ENCODE measurements around the gene ZNF598.
"Not testable (repeated sequence)": the region's sequence is repeated elsewhere in the genome, so short reads cannot be mapped to it uniquely, and the experiment has no call there.

ZNF598 gene

DNA sequence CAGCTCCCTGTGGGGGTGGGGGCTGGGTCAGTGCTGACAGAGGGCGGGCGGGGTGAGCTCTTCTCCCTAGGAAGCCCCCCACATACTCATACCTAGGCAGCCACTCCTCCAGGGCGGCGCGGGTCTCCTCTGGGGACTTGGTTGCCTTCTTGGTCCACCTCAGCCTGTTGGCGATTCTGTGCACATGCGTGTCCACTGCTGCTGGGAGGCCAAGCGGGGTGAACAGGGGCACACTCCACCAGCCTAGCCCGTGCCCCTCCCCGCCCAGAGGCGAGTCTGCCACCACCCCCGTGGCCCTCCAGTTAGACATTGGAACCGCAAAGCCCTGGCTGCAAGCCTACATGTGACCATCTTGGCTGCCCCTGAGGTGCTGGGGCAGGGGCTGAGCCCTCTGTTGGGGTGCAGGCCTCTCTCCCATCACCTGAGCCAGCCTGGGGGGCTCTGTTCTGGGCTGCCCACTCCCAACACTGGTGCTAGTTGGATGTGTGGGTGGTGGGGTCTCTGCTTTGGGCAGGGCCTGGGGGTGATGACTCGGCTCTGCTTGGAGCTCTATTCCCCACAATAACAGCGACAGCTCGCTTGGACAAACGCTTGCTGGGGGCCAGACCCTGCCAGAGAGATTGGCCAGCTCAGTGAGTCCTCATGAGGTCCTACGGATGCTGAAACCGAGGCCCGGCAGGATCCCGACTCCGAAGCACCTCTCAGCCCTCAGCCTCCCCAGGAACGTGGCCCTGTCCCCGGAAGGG lies 30.6 kb upstream of the ZNF598 start:
- DNase-seq (ENCODE audit: low read depth), result no peak

DNA sequence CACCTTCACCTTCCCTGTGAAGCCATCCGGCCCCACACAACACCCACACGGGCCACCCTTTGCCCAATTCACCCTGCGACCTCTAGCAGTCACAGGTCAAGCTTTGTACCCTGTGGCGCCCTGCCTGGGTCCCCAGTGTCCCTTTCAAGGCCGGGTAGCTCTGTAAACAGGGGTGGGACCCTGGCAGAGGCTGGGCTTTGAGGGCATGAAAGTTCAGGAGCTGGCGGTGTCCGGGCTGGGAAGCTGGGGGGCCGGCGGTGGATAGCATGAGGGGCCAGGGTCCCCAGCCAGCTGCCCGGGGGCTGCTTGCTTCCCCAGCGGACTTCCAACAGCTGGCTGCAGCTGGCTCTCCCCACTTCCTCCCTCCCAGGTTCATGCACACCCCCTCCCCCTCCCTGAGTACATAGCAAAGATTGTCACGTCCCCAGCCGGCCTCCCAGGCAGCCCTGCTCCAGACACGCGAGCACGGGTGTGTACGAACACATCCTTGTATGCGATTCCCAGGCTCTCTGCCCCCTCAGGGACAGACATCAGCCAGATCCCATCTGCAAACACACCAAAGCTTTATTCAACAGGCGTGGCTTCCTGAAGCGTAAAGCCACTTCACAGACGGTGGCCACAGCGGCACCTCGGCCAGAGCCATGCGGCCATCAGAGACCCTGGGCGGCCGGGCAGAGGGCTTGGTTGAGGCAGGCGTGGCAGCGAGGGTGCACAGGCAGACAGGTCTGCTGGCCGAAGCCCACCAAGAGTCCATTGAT lies 29.8 kb upstream of the ZNF598 start:
- DNase-seq (ENCODE audit: low read depth), result no peak

DNA sequence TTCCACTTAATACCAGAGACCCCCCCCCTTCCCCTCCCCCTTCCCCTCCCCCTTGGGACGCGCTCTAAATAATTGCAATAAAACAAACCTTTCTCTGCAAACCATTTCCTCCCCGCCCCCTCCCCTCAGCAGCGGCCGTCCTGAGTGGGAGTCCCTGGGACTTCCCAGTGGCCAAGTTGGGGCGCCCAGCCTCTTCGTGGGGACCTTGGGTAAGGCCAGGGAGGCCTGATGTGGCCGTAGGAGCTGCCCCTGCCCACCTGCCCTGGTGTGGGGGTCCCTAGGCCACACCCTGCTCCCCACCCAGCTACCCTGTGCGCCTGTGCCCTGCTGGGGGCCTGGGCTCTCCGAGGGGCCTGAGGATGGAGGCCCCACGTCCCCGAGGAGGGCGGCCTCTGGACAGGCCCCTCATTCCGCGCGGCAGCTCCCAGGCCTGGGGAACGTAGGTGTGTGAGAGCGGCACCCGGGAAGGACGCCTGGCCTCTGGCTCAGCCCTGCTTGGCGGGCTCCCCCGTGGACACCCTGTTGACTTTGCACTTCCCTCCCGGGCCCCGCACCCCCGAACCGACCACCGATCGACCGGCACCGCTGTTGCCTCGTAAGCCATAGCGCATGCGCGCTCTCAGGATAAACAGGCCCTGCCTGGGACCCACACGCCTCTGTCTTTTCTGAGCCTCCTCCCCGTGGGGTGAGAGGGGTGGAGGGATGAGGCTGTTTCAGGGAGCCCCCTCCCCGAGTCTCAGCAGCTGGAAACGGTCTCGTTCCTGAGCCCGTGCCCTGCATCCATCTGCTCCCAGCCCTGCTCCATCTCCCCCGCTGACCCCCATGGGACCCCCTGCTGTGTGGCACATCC lies 29.0 kb upstream of the ZNF598 start:
- no peak for DNase-seq (ENCODE audit: low read depth)

DNA sequence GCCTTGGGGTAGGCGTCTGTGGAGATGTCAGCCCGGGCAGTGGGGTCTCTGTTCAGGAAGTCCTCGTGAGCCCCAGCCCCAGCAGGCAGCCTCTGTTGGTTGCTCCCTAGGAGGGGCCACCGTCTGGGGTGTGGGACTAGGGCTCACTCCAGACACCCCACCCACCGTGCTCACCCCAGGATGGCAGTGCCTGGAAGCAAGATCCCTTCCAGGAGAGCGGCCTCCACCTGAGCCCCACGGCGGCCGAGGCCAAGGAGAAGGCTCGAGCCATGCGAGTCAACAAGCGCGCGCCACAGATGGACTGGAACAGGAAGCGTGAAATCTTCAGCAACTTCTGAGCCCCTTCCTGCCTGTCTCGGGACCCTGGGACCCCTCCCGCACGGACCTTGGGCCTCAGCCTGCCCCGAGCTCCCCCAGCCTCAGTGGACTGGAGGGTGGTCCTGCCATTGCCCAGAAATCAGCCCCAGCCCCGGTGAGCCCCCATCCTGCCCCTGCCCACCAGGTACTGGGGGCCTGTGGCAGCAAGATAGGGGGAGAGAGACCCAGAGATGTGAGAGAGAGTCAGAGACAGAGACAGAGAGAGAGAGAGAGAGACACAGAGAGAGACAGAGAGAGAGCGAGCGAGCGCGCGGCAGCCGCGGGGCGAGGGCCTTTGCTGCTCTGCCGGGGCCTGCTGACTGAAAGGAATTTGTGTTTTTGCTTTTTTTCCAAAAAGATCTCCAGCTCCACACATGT lies 28.2 kb upstream of the ZNF598 start:
- no peak for DNase-seq (ENCODE audit: low read depth)

DNA sequence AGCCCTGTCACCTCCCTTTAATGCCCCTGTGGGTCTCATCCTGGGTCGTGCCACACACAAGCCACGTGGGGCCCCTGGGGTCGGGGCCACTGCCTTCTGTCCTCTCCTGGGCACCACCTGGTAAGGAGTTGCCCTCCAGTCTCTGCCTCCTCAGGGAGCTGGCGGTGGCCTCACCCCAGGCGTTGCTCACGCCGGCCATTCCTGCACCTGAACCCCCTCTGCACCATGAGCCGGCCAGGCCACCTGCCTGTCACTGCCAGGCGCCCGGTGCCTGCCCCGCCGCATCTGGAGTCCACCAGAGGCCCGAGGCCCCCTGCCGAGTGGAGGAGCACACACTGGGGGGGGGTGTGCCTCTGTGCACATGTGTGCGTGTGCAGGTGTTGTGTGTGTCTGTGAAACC lies 27.5 kb upstream of the ZNF598 start:
- DNase-seq (ENCODE audit: low read depth), result no peak

DNA sequence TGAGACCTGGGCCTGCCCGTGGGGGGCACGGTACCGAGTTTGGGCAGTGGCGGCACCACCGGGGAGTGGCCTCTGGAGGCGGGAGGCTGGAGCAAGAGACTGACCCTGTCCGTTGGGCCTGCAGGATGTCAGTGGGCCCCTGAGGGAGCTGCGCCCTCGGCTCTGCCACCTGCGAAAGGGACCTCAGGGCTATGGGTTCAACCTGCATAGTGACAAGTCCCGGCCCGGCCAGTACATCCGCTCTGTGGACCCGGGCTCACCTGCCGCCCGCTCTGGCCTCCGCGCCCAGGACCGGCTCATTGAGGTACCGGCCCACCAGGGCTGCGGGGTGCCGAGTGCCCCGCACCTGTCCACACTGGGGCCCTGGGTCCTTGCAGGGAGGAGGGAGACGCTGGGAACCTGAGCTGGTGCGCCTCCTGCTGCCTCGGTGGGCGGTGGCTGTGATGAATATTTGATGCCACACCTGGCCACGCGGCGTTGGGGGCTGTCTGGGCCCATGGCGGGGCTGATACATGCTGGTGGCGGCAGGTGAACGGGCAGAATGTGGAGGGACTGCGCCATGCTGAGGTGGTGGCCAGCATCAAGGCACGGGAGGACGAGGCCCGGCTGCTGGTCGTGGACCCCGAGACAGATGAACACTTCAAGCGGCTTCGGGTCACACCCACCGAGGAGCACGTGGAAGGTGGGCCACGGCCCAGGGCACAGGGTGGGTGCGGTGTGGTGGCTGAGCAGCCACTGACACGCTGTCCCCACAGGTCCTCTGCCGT lies 26.8 kb upstream of the ZNF598 start:
- no peak for DNase-seq (ENCODE audit: low read depth)

DNA sequence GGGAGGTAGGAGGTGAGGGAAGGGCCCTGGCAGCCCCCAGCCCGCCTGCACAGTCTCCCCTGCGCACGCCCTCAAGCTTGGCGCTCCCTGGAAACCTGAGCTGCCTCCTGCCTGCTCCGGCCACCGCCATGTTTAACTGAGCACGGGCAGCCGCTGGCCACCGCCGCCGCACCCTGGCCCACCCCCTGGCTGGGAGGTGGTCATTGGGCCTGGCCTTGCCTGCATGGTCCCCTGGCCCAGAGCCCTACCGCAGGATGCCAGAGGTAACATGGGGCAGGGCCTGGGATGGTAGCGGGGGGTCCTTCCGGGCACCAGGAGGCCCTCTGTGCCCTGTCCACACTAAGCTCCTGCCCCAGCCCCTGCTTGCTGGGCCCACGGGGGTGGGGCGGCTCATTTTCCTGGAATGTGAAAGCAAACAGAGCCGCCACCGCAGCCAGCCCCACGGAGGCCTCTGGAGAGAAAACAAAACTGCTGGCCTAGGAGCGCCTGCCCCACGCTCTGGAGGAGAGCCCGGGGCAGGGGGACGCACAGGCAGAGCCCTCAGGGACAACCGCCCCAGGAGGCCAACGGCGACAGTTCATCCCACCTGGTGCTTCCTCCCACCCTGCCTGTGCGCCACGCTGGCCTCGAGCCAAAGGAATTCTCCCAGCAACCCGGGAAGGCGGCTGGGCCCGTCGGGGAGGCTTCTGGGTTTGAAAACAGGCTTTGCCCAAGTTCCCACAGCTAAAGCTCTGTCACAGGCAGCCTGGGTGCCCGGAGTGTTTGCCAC lies 26.0 kb upstream of the ZNF598 start:
- DNase-seq (ENCODE audit: low read depth), result no peak

DNA sequence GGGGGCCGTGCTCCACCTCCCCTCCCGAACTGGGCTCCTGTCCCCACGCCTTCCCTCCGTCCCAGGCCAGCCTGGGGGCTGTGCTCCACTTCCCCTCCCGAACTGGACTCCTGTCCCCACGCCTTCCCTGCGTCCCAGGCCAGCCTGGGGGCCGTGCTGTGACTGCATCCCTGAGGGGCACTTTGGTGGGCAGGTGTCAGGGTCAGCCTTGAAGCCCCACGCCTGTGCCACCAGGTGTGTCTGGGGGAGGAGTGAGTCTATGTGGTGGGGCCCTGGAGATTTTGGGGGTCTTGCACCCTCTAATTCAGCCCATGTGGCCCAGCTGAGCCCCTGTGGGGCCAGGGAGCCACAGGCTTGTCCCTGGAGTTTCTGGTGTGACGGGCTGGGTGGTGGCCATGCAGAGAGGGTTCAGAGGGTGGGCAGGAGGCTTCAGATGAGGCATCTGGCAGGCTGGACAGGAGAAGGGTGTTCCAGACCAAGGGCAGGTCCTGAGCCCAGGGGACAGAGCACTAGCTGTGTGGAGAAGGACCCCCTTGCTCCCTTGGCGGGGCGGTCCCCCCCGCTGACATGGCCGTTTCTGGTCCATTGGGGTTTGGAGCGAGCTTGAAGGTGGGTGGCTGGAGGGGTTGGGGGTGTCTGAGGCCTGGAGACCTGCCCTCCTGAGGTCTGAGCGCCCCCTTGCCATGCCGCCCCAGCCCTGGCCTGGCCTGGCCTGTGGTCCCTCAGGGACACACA lies 25.2 kb upstream of the ZNF598 start:
- DNase-seq (ENCODE audit: low read depth), result no peak

DNA sequence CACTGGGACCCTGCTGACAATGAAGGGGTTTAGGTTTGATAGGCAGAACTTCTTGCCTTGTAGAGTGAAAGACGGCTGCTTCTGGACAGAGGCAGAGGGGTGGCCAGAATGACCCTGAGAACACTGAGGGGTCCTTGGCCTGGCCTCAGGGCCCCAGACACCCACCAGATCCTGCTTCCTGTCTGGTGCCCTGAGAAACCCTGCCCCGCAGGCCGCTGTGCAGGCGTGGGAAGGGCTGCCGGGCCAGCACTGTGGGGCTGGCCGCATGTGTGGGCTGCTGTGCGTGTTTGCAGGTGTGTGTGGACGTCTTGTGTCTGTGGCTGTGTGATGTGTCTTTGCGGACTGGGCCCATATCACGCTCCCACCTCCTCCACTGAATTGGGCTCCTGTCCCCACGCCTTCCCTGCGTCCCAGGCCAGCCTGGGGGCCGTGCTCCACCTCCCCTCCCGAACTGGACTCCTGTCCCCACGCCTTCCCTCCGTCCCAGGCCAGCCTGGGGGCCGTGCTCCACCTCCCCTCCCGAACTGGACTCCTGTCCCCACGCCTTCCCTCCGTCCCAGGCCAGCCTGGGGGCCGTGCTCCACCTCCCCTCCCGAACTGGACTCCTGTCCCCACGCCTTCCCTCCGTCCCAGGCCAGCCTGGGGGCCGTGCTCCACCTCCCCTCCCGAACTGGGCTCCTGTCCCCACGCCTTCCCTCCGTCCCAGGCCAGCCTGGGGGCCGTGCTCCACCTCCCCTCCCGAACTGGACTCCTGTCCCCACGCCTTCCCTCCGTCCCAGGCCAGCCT lies 24.5 kb upstream of the ZNF598 start:
- not testable (repeated sequence) for DNase-seq (ENCODE audit: low read depth)

DNA sequence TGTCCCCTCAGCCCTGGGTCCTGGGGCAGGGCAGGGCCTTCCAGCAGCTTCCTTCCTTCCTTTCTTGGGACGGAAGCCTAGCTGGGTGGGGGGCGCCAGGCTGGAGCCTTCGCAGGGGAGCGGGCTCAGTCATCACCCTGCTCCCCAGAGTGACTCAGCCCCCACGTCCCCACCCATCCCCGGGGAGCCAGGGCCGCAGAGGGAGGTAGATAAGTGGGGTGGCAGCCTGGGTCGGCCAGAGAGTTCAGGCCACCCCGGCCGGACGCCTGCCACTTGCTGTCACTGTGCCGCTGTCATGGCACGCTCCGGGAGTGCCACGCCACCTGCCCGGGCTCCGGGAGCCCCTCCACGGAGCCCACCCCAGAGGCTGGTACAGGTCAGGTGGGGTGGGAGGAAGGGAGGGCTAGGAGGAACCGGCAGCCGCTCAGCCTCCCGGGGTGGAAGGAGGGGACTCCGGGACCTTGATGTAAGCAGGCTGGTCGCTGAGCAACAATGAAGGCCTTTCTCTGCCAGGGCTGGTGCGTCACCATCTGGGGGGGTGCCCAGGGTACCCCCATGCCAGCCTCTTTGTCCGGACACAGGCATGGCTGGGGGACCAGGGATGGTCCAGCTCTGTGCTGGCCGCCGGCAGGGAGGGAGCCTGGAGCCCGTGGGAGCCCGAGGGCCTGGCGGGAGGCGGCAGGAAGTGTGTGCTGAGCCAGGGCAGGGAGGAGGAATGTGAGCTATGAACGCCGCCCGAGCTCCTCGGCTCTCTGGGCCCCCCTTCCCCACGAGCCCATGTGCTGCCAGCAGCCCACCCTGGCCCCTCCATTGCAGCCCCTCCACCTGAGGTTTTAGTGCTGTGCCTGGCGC lies 23.7 kb upstream of the ZNF598 start:
- no peak for DNase-seq (ENCODE audit: low read depth)

DNA sequence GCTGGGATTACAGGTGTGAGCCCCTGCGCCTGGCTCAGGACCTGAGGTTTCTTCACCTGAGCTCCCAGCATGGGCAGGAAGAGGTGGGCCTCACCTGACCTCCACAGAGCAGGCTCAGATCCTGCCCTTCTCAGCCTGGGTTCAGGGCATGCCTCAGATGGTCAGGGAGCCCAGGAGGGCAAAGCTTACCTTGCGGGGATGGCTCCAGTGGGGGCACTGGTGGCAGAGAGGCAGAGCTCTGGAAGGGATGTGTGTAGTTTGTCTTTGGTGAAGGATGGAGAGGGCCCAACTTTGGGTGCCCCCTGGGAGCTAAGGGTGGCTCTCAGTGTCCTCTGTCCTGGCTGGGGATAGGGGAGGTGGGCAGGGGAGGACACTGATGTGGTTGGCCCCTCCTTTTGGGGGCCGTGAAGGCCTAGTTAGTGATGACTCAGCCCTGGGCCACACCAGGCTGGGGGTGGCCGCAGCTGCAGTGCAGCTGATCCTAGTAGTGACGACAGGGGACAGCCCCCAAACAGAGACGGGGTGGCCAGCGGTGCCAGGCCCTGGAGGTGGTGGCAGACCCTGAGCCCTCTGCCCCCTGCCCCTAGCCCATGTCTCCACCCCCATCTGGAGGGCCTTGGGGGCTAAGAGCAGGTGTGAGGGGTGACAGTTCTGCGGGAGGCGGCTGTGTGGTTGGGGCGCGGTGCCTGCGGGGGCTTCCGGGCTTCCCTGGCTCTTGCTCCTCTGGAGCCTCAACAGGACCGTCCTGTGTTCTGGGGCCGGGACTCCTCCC lies 22.9 kb upstream of the ZNF598 start:
- no peak for DNase-seq (ENCODE audit: low read depth)

DNA sequence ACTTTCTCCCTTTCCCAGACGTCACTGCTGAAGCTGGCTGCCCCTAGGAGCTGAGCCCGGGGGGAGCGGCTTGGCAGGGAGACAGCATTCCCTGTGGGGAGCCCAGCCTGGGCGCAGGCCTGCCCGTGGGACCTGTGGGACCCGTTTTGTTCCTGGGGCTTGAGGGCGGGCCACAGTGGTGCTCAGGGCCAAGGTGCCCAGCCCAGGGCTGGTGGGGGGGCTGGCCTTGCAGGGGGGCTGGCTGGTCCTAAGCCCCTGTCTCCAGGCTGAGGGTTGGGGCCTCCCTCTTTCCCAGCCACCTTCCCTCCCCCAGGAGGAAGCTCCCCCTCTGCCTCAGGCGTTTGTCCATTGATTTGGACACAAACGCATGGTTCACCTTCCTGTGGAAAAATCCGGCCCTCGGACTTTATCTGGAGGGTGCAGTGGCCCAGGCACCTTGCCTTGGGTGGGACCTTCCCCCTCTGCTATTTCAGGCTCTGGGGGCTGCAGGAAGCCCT lies 21.5 kb upstream of the ZNF598 start:
- DNase-seq (ENCODE audit: low read depth), result no peak

DNA sequence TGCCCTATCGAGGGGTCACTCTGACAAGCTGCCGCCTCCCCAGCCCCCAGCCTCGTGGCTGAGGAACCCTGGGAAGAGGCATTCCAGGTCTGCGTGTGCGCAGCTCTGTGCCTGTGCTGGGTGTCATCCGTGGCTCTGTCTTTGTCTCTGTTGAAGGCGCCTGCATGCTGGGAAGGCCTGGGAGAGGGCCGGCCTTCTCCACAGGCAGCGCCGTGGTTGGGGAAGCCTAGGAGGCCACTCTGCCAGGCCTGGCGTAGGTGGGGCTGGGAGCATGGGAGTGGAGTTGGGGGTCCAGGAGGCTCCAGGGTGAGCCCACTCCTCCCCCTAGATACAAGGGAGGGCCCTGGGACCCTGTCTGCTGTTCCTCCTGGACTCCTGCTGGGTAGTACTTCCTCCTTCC lies 20.4 kb upstream of the ZNF598 start:
- DNase-seq (ENCODE audit: low read depth), result no peak

DNA sequence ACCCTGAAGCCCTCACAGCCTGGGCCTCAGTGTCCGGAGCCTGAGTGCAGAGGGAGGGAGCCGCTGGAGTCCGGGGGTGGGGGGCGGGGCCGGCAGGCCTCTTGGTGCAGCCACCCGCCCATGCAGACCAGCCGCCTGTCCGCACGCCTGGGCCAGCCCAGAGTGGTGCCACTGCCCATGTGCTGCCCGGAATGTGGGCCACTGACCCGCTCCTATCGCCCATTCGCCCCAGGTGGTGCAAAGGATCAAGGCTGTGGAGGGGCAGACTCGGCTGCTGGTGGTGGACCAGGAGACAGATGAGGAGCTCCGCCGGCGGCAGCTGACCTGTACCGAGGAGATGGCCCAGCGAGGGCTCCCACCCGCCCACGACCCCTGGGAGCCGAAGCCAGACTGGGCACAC lies 19.7 kb upstream of the ZNF598 start:
- DNase-seq (ENCODE audit: low read depth), result no peak

DNA sequence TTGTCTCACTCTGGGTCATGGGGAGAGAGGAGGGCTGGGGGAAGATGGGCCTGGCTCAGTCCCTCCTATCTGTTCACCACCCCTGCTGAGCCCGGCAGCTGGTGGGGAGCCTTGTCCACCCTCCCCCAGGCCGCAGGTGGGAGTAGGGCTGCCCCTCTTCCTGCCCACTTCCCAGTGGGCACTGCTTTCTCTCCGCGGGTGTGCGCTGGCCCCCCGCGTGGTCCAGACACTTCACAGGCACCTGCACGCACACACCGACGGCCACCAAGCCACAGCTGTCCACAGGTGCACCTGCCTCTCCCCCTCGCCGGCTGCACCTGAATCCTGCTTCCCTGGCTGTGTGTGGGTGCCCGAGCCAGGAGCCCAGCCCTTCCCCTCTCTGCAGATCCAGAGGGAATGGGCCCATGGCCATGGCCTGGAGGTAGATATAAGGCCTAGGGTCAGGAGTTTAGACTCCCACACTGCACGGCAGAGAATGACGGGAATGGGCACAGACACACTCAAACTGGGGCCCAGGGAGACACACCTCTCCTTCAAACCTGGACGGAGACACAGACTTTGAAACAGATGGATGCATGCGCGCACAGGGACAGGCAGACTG lies 19.1 kb upstream of the ZNF598 start:
- DNase-seq (ENCODE audit: low read depth), result no peak

DNA sequence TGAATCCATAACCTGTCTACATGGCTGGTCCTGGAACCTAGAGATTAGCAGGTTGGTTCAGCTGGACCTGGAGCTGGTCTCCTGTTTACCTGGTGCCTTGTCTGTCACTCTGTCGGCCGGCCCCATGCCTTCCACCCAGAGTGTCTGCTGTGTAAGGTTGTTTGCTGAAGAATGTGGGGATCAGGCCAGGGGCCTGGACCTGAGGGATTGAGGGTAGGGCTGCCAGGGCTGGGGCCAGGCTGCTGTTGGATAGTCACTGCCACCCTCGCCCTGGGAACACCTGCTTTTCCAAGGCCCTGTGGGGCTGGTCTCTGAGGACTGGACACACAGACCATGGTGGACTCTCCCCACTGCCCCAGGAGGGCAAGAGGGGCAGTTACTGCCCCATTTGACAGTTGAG lies 18.5 kb upstream of the ZNF598 start:
- no peak for DNase-seq (ENCODE audit: low read depth)

Measured in stimulated activated CD8-positive, alpha-beta memory T cell treated with anti-CD3 and anti-CD28 coated beads, Interleukin-15, amount 100 ng/mL, for 1 hour (primary cell).